ENCODE data around the gene TSFM.
A peak's percentile ranks its signal among the peaks of the same experiment; 100 is the strongest.
"Not testable (repeated sequence)": the region's sequence is repeated elsewhere in the genome, so short reads cannot be mapped to it uniquely, and the experiment has no call there.

TSFM gene

DNA sequence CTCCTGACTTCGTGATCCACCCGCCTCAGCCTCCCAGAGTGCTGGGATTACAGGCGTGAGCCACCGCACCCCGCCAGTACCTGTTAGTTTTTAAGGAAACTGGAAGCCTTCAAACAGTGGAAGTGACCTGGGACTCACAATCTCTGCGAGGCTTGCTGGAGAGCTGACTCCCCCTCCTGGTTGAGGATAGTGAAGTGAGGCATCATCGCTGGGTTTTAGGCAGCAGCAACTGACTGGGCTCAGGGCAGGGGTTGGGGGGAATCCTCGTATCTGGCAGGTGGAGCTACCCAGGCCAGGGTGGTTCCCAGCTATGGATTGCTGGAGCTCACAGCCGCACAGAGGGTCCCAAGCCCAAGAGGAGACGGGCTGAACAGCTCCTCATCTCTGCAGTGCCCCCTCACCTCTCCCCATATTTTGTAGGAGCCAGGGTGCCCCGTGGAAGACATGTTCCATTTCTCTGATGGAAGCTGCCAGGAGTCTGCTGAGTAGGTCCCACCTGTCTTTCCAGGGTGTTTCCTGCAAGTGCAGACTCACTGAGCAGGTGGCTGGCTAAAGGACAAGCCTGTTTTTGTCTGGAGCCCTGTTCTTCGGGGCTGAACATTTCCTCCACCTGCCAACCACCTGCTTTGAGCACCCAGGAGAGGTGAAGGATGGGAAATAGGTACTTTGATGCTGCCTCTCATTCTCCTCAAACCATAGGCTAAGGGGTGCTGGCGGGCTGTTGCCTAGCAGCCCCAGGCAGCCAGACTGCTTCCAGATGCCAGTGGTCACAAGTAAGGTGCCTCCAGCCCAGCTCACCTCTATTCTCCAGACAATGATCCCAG, 32.8 kb downstream of the TSFM start:
- DNase-seq (ENCODE audit: low read depth): peak; percentile 38

DNA sequence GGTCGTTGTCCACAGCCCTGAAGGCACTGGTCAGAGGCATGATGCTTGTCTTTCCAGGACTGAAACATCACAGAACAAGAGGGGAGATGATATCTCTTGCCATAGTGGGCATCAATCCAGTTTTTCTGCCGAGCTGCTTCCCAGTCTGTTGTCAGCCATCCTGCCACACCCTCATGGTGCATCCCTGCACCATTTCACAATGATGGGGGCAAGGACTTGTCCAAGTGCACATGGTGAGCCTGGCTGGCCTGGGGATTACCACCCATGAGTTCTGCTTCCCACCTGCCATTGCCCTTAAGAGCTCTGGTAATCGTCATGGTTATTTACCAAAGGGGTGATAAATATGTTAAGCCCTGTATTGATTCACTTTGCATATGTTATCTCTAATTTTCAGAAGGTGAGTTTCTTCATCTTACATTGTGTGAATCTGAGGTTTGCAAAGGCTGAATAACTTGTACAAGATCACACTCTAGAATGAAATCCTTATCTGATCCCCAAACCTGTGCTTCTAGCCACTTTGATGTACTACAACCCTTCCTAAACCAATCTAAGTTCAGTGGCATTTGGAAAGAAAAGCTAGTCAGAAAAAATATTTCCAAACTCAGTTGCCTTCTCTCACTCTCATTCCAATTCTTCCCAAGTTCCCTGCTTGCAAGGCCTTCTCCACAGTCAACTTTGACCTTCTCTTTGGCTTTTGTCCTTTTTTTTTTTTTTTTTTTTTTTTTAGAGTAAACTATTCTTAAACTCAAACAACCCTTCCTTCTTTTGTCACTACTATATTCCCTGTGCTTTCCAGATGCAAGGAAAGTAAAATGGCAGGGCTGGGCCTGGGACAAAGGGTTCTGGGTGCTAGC, 33.6 kb downstream of the TSFM start:
- no peak for DNase-seq (ENCODE audit: low read depth)

DNA sequence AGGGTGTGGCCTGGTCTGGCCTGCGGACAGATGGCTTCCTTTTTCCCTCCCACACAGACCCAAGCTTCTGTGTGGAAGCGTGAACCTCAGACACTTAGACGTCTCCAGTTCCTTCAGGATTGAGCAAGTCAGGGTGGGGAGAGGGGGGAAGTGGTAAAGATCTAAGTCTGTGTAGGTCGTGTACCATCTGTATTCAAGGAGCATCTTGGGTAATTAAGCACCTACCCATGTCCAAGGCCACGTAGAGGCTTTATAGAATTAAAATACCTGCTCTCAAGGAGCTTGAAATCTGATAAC, 34.2 kb downstream of the TSFM start:
- DNase-seq (ENCODE audit: low read depth): no peak

DNA sequence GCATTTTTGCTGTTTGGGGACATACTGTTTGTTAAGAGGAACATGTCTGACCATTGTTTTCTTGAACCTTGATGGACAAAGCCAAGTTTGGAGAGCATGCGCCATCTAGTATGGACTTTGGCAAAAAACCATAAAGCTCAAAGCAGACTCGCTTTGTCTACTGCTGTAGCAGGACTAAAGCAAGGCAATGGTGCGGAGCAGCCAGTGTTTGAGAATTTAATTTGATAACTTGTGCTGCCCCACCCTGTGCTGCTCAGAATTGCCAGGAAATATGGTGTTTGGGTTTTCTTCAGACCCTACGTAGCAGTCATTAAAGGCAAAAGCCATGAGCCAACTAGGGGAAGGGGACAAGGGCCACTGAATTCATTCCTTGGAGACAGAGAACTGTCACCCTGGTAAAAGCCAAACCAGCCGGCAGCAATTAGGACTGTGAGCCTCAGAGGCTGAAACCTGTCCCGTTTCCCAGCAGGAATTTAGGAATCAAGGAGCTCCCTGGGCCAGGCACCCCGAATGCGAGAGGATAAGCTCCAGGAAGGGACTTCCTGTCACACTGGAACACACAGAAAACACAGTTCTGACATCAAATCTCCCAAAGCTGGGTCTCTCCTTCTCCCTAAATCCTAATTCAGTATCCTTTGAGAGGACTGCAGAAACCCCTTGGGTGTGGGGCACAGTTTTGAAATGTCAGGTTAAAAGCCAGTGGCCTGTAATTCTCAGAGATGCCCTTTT, 34.8 kb downstream of the TSFM start:
- DNase-seq (ENCODE audit: low read depth): no peak

DNA sequence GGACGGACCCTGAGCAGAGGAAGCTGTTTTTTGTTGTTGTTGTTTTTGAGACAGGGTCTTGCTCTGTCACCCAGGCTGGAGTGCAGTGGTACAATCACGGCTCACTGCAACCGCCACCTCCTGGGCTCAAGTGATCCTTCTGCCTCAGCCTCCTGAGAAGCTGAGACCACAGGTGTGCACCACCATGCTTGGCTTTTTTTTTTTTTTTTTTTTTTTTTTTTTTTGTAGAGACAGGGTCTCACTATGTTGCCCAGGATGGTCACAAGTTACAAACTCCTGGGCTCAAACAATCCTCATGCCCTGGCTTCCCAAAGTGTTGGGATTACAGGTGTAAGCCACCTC, 35.4 kb downstream of the TSFM start:
- DNase-seq (ENCODE audit: low read depth): not testable (repeated sequence)

DNA sequence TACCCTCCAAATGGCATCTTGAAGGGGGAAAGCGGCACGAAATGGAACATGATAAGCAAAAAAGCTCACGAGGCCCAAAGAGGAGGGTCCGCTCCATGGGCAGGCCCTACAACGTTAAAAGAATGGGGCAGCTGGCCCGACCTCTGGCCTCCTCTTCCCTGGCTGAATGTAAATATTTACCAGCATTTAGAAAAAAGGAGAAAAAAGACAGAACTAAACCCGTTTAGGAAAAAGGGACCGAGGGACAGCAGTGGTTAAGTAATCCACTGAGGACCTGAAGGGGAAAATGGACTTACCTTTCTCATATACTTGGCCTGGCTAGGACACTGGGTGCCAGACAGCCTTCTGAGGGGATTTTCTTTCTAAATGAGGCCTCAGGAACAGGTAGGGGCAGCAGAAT, 37.5 kb downstream of the TSFM start:
- DNase-seq (ENCODE audit: low read depth): not testable (repeated sequence)

DNA sequence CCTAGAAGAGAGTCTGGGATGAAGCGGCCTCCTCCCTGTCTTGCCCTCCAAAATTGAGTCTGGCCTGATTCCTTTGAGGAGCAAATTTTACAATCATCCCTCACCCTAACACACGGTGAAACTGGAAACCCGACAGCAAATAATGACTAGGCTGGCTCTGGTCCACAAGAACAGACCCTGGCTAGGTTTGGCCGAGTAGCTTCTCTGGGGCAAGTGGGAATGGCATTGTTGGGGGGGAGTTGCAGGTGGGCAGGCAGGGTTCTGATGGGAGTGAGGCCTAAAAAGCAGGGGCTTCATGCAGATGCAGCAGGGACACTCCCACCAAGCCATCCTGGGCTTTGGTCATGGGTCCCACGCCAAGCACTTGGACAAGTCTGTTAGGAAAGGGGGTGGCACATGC, 38.4 kb downstream of the TSFM start:
- DNase-seq (ENCODE audit: low read depth): not testable (repeated sequence)

DNA sequence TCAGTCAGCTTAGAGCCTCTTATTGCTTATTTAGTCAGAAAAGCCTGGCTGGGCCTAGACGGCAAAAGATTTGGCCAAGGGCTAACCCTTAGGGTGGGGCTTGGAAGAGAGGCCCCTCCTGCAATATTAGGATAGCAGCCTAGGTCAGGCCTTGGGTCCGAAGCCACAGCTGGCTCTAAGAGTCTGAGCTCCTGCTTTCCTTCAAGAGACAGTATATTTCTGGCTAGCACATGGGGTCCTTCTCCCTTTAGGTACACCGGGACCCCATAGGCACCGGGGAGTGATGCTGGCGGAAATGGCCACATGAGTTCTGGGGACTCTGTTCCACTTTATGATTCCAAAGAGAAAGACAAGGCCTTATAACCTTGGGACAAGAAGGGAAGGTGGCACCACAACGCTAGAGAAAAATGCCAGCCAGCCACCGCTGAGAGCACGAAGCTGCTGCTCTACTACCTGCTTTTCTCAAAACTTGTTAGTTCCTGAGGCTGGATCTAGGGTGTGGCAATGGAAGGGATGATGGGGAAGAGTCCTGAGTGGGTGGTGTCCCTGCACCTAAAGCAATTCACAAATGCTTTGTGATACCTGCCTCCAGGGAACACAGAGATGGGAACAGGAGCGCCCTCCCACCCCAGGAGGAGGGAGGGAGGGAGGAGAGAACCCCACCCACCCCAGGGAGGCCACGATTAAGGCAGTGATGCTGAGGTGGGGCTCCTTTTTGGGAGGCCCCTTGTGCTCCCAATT, 39.1 kb downstream of the TSFM start:
- no peak for DNase-seq (ENCODE audit: low read depth)

DNA sequence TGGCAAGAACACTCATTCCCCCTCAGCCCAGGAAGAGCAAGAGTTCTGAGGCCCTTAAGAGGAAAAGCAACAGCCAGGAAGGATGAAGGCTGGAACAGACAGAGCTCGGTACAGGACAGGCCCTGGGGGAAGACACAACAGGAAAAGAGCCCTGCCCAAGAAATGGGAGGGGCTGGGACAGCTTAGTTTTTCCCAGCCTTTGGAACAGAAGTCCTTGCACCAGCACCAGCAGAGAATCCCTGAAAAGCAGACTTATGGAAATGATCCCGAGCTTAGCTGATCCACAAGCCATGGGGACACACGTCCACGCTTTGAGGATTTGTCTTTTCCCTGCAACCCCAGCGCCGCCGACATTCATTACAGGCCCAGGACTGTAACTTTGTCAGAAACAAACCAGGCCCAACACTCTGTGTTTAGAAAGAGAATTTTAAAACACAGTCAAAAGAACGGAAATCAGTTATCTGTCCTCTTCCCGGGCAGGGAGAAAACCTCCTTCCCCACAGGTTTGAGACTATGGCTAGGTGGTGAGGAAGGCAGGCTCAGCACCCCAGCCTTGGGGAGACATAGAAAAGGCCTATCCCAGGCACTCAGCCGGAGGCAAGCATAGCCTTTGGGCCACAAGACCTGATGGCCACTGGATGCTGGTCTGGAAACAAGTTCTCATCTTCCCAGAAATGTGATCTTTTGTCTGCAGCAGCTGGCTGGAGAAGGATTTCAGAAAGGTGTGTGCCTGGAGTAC, 40.0 kb downstream of the TSFM start:
- DNase-seq (ENCODE audit: low read depth): no peak

DNA sequence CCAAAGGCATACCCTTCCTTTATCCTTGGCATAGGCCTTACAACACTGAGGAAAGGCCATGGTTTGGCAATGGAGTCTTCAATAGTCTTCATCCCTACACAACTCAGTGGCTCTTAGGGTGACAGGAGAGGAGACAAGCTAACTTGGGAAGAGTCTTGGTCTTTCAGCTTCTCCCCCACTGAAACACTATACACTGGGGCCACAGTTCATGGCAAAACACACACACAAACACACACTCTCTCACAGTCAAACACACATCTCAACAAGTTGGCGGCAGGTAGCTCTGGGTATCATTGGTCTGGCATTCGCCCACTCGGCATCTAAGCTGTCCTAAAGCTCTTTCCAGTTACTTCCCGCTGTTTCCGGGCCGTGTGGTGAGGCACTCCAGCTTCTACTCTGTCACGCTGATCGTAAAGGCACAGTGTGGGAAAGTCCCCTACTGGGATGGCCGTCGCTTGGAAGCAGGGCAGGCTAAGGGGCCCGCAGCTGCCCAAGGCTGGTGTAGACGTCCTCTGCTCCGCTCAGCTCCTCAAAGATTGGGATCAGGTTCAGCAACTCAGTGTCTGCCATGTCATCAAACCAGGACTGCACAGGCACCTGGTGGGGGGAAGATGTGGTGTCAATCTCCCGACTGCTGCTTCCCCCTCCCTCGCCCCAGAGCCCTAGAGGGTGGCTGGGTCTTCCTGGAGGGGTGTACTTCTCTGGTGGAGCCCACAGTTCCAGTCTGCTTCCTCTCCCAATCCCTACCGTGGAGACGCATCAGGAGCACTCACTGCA, 40.7 kb downstream of the TSFM start:
- DNase-seq (ENCODE audit: low read depth): no peak

DNA sequence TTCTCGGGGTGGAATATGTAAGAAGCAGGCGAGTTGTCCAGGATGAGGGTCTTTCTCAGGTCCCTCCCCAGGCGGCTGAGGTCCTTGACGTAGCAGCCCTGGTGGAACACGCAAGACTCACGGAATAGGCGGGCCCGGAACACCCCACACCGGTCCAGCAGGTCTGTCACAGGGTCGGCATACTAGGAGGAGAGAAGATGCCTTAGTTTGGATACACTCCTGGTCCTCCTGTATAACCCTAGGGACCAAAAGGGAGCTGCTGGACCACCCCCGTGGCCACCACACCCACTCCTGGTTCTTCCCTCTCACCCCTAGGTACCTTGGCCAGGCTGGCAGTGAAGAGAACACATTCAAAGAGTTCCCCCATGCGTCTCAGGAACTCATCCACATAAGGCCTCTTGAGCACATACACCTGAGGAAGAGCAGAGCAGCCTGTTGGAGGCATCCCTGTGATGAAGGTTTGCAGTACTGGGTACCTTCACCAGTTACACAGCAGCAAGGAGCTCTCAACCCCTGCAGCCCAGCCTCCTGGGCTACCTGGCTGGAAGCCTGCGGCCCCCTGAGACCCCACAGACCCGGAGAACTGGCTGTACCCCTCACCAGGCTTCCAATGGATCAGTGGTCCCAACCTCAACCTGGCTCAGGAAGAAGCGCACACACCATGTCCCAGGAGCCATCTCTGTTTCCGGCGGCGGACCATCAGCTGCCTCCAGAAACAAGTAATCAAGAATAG, 41.5 kb downstream of the TSFM start:
- no peak for DNase-seq (ENCODE audit: low read depth)

DNA sequence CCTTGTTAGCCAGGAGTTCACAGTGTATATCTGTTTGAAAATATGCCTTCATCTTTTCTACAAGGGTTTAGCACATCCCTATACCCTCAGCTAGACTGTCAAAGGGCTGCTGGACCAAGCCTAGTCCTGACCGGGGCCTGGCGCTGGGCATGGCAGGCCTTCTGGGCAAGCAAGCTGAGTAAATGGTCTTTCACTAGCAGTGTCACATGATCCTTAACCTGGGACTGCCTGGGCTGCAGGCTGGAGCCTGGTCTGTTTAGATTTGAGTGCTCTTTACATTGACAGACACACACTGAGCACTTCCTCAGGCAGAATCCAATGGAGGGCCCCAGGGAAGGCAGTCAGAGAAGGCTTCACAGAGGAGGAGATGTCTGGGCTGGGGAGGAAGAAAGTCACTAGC, 42.9 kb downstream of the TSFM start:
- DNase-seq (ENCODE audit: low read depth): no peak

DNA sequence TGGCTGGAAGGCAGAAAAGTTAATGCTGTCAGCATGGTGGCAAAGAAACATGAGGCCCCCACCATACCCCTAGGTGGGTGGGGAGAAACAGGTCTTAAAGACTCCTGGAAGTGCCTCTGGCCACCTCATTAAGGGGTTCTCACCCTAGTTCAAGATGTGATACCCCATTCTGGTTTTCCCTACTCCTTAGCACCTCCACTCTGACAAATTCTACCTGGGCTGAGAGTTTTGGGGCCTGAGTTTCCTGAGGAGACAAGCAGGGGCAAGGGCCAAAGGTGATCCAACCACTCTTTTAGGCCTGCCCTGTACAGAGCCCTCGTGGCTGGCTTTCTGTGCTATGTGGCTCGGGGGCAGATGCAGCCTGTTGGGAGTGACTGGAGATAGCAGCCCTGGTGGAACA, 43.8 kb downstream of the TSFM start:
- DNase-seq (ENCODE audit: low read depth): no peak

DNA sequence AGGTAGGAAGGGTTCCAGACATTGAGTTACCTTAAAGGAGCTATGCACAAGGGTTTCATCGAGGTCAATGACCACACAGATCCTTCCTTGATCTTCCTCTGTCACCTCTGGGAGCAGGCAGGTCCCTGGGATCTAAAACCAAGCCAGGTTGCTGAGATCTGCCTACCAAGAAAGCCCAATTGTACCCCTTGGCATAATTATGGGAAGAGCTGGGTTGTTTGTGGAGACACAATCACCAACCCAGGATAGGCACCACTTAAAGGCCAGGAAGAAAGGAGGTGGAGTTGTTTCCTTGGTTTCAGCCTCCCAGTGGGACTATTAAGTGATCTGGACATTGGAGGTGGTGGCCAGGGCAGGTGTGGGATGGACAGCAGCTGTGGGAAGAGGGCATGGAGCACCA, 44.4 kb downstream of the TSFM start:
- no peak for DNase-seq (ENCODE audit: low read depth)

DNA sequence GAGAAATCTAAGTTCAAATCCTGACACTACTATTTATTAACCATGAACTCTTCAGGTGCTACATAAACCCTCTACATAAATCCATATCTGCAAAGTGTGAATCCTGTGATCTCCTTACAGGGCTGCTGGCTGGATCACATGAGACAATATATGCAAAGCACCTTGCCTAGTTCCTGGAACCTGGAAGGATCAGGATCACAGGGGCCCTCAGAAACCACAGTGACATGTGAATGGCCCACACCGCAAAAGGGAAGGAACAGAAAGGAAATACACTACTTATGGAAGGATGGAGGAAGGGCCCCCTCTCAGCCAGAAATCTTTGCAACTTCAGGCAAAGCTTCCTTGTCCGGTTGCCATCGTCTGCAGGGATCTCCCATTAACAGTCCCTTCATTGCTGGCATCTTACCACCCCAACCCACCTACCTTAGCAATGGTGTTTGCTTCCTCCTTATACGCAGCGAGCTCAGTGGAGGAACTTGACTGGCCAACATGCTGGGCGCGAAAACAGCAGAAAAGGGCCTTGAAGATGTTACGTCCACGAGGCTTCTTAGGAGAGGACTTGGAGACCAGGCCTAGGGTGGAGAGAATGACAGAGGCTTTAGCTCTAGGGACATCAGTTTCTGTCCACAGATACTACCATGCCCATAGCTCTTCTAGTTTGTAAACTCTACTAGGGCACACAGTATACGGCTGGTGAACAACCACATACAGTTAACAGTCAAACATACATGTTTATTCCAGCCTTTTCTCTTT, 46.6 kb downstream of the TSFM start:
- no peak for DNase-seq (ENCODE audit: low read depth)

DNA sequence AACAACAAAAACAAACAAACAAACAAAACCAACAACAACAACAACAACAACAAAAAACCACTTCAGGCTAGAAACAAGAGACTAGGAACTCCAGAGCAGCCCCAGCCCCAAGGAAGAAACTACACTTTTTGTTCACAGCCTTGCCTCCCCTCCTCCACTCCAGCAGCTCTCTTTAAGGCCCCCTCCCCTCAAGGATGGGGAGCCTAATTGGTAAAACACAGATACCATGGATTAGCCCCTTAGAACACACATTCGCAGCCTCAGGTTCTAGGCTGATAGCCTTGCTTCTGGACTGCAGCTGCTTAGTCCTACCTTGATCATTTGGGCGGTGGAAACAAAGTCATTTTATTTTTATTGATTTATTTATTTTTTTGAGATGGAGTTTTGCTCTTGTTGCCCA, 47.8 kb downstream of the TSFM start:
- DNase-seq (ENCODE audit: low read depth): no peak

DNA sequence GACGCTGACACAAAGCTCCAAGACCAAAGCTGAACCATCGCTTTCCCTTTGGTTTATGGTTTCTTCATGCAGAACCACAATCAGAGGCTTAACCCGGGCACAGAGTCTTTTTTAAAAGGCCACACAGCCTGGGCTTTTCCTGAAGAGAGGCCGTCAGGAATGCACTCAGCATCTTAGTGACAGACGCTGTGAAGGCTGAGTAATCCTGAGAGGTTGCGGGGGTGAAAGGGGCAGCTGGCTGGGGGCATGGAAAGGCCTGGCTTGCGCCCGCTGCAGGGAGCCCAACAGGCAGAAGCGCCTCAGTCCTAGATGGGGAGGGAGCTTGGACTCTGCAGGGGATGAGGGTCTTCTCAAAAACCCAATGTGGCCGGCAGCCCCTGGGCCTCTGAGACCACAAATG, 50.4 kb downstream of the TSFM start:
- DNase-seq (ENCODE audit: low read depth): peak; percentile 61

DNA sequence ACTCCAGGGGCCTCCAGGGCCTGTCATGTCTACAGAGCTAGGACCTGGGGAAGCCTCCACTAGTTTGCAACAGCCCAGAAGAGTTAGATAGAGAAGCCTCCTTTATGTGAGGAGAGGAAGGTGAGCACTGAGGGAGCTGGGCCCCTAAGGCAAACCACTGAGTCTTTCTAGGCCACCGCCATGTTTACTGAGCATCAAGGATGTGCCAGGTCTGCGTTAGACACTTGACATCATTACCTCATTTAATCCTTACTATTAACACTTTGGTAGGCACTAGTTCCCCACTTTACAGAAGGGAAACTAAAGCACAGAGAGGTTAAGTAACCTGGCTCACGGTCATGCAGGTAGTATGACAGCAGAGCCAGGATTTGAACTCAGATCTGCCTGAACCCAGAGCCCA, 51.1 kb downstream of the TSFM start:
- no peak for DNase-seq (ENCODE audit: low read depth)

Data from ELR (cell line).